WI38 (cell line): Measurements from ENCODE around the gene PRX.
"Not testable (repeated sequence)": the region's sequence is repeated elsewhere in the genome, so short reads cannot be mapped to it uniquely, and the experiment has no call there.

Experiments used
- H3K4me3 ChIP-seq: 2 replicates; pipeline ENCODE4 v1.5.1; 2011; ENCODE audit warnings: low read depth, mild to moderate bottlenecking, control low read depth, low read length
- TF ChIP-seq, protein P1 (sequence below): IDR thresholded peaks from 2 replicates; pipeline ENCODE4 v1.5.1; 2012; ENCODE audit warnings: low read depth, mild to moderate bottlenecking, control low read depth, low read length

The PRX gene

DNA sequence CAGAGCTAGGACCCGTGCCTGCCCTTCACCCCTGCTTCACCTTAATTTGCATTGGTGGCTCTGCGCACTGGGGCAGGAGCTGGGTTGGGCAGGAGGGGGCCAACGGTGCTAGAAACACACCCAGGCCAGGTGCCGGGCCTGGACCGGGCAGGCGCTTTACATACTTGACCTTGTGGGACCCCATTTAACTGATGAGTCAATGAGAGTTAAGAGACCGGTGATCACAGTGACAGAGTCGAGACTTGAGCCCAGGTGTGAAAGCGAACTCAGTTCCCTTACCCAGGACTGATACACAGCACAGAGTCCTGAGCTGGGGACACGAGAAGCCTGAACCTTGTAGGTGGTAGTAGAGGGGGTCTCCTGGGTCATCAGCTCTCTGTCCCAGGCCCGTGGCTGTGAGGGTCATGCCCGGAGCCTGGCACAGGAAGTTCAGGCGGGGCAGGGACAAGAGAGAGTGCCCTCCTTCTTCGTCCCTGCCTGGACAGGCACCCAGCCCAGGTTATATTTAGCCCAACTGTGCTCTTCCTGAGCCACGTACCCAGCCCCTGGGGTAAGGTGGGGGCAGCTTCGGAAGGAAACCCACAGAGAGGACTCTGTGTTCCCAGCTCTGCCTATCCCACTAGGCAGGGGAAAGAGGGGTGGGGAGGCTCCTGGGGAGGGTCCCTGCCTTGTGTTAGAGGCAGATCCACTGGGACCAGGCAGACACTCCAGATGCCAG is 1.9 kb downstream of the PRX start:
- TF ChIP-seq, protein P1, sequence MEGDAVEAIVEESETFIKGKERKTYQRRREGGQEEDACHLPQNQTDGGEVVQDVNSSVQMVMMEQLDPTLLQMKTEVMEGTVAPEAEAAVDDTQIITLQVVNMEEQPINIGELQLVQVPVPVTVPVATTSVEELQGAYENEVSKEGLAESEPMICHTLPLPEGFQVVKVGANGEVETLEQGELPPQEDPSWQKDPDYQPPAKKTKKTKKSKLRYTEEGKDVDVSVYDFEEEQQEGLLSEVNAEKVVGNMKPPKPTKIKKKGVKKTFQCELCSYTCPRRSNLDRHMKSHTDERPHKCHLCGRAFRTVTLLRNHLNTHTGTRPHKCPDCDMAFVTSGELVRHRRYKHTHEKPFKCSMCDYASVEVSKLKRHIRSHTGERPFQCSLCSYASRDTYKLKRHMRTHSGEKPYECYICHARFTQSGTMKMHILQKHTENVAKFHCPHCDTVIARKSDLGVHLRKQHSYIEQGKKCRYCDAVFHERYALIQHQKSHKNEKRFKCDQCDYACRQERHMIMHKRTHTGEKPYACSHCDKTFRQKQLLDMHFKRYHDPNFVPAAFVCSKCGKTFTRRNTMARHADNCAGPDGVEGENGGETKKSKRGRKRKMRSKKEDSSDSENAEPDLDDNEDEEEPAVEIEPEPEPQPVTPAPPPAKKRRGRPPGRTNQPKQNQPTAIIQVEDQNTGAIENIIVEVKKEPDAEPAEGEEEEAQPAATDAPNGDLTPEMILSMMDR = no peak
- no peak overlapping the region for H3K4me3 ChIP-seq

DNA sequence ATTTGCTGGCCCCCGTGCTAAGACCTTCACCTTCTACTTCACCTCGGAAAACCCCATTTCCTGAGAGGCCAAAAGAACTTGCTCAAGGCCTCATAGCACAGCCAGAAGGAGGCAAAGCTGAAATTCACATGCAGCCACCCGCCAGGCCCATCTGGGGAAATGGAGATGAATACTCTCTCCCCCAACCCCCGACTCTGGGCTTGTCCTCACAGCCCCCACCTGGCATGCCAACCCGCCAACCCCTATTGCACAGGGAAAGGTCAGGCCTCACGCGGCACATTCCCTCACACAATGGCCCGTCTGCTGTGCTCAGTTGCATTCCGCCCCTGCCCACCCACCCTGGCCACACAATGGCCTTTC is 3.2 kb downstream of the PRX start:
- TF ChIP-seq, protein P1 = no peak
- H3K4me3 ChIP-seq = no peak overlapping the region

DNA sequence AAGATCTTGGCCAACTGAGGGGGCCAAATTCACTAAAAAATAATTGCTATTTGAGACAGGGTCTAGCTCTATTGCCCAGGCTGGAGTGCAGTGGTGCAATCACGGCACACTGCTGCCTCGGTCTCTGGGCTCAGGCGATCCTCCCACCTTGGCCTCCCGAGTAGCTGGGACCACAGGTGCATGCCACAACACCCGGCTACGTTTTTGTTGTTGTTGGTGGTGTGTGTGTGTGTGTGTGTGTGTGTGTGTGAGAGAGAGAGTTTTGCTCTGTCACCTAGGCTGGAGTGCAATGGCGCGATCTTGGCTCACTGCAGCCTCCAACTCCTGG is 4.6 kb downstream of the PRX start:
- H3K4me3 ChIP-seq = not testable (repeated sequence)

DNA sequence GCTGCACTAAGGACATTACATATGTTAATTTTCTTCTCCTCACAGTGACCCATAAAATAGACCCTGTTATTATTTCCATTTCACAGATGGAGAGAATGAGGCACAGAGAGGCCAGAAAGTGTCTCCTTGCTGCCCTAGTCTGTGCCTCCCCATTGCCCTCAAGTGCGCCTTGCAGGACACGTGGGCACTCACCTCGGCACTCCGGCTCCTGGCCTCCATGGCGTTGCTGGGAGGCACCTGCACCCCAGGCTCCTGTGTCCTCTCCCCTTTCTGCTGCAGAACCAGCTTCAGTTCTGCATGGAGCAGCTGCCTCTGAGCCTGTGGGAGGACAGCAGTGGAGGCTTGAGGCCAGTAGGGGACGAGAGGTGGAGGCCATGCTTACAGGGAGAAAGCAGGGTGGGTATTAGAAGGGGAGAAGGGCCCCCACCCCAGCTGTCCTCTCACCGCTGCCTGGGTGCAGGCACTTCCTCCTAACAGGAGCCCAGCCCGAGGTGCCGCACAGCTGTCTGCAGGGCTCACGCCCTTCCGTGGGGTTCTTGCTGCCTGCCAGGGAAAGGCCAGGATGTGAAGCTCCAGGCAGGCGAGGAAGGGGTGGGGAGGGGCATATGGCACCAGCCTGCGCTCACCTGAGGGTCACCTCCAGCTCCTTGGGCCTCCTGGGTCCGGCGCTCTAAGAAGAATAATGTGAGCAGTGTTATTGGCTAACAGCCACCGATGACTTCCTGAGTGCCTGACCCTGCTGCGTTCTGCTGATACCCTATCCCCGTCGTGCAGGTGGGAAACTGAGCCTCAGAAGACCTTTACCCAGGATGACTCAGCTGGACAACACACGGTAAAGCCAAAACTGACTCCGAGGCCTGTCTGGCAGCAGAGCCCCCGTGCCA is 5.2 kb downstream of the PRX start:
- H3K4me3 ChIP-seq = no peak overlapping the region
- TF ChIP-seq, protein P1 = no peak

DNA sequence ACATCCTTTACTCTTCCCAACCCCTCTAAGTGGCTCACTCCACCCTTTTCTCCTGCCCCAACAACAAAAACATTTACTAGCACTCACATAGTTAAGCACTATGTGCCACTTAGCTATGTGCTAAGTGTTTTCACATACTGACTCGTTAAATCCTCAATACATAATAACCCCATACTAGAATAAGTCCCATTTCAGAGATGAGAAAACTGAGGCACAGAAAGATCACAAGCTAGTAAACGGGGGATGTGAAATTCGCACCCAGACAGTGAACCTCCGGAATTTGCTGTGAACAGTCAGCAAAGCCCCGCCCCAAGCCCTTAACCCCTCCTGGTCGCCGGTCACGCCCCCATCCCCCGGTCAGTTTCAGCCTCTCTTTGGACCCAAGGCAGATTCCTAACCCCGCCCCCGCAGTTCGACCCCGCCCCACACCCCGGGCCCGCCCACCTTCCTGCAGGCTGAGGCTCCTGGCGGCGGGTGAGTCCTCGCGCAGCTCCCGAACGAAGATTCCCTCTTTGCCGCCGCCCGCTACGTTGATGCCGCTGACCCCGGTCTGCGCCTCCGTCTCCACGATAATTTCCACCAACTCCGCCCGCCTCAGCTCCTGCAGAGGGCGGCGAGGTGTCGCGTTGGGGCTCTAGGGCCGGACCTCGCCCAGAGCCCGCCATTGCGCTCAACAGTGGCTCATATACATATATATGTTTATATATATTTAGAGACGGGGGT is 9.8 kb downstream of the PRX start:
- TF ChIP-seq, protein P1 = no peak
- H3K4me3 ChIP-seq = peak overlapping the region; percentile 60

DNA sequence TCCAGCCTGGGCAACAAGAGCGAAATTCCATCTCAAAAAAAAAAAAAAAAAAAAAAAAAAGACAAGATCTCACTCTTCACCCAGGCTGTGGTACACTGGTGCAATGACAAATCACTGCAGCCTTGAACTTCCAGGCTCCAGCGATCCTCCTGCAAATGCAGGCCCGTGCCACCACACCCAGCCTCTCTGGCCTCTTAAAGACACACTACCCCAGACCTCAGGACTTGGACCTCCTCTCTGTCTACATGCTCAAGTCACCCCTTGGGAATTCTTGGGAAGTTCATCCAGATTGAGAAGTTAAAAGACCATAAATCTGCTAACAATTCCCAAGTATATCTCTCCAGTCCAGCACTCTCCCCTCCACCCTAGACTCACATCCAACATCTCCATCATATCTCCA is 12.6 kb downstream of the PRX start:
- no peak overlapping the region for H3K4me3 ChIP-seq

DNA sequence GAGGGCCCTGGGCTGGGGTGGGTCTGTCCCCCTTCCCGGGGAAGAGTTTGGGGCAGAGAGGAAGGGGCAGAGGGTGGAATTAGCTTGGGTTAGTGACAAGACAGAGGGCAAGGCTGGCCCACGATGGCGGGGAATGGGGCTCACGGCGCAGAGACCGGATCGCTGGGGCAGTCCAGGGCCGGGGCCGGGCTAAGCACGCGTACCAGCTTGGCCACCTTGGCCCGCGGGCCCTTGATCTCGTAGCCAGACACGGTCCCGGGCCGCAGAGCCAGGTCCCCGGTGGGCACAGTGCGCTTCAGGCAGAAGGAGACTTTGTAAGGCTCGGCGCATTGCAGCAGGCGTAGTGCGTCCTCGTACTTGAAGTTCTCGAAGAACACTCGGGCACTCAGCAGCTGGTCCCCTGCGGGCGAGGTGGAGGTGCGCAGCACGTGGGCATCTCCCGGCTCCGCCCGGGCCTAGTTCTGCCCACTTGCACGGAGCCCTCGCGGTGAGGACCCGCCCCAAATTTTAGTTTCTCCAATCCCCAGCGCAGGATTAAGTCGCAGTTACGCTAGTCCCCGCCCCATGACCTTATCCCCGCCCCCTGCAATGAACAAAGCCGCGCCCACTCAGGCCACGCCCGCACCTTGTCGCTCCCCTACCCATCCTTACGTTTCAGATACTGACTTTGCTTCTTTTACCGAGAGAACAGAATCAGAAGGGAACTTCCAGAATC is 14.6 kb downstream of the PRX start:
- TF ChIP-seq, protein P1 = no peak
- H3K4me3 ChIP-seq = no peak overlapping the region

More for the DNA sequence above, 12.6 kb downstream of the PRX start:
- TF ChIP-seq, protein P1 = no peak
